CD4-positive, alpha-beta memory T cell (primary cell): ENCODE results near the gene APOL6. TPM values are rescaled to one million over a fixed set of nuclear protein-coding genes. Genes with fewer than 3 reads are reported as not detected.

Source experiments
- CTCF ChIA-PET: fragments of 350-600 bp; sonication (Branson Sonifier 250); formaldehyde crosslinking; loops from one replicate; lab custom pipeline; 2021; ENCODE audit warnings: inconsistent platforms; ENCODE audit not compliant: partially characterized antibody; lab: Charles Lee
- POLR2A ChIA-PET: fragments of 350-600 bp; sonication (Branson Sonifier 250); formaldehyde crosslinking; loops from one replicate; lab custom pipeline; 2021; ENCODE audit not compliant: partially characterized antibody; lab: Charles Lee
- DNase-seq, 5 donors: peaks; one replicate each; pipeline versions ENCODE4 v3.0.0 to v3.0.0-alpha.2; 2020 to 2022; ENCODE audit warnings: mixed read lengths in 1 of 5
- H3K27ac ChIP-seq: one replicate; pipeline ENCODE4 v1.7.0; 2013; ENCODE audit warnings: low read depth, low read length
- H3K27me3 ChIP-seq: 2 replicates; pipeline ENCODE4 v1.7.0; 2013; ENCODE audit warnings: mild to moderate bottlenecking, low read length, moderate library complexity; ENCODE audit not compliant: insufficient read depth
- H3K36me3 ChIP-seq: 2 replicates; pipeline ENCODE4 v1.7.0; 2013; ENCODE audit warnings: mild to moderate bottlenecking, low read length, moderate library complexity; ENCODE audit not compliant: insufficient read depth
- H3K4me1 ChIP-seq: 2 replicates; pipeline ENCODE4 v1.7.0; 2013; ENCODE audit warnings: mild to moderate bottlenecking, low read length, moderate library complexity; ENCODE audit not compliant: insufficient read depth
- H3K4me3 ChIP-seq, 2 donors: one replicate each; pipeline ENCODE4 v1.7.0; 2013; ENCODE audit warnings: low read length in 2 of 2, mild to moderate bottlenecking in 1 of 2
- H3K9me3 ChIP-seq, 2 donors: one replicate each; pipeline ENCODE4 v1.7.0; 2013; ENCODE audit warnings: low read length in 2 of 2, control low read depth in 1 of 2; ENCODE audit not compliant: control insufficient read depth in 1 of 2
- H3K27ac Mint-ChIP-seq, 7 donors: one replicate each; pipeline ENCODE4 v1.8.0; 2020 to 2021; ENCODE audit warnings: mixed read lengths in 7 of 7, mild to moderate bottlenecking in 6 of 7, inconsistent platforms in 3 of 7, moderate library complexity in 3 of 7
- H3K27me3 Mint-ChIP-seq, 2 donors: one replicate each; pipeline ENCODE4 v1.8.0; 2020 to 2021; ENCODE audit warnings: mixed read lengths in 2 of 2
- H3K36me3 Mint-ChIP-seq, 2 donors: one replicate each; pipeline ENCODE4 v1.8.0; 2020 to 2021; ENCODE audit warnings: mixed read lengths in 2 of 2, inconsistent platforms in 1 of 2, mild to moderate bottlenecking in 1 of 2
- H3K4me1 Mint-ChIP-seq, 4 donors: one replicate each; pipeline ENCODE4 v1.8.0; 2020 to 2021; ENCODE audit warnings: mixed read lengths in 4 of 4, mild to moderate bottlenecking in 1 of 4
- H3K4me3 Mint-ChIP-seq, 8 donors: one replicate each; pipeline ENCODE4 v1.8.0; 2020 to 2021; ENCODE audit warnings: mixed read lengths in 8 of 8, mild to moderate bottlenecking in 7 of 8, moderate library complexity in 6 of 8, inconsistent platforms in 3 of 8
- H3K9me3 Mint-ChIP-seq, 8 donors: one replicate each; pipeline ENCODE4 v1.8.0; 2020 to 2021; ENCODE audit warnings: mixed read lengths in 8 of 8, mild to moderate bottlenecking in 5 of 8, inconsistent platforms in 3 of 8, moderate library complexity in 1 of 8
- intact Hi-C: fragments of 100-400 bp; cut with micrococcal nuclease; formaldehyde crosslinking; loops from one replicate; pipeline ENCODE4 v1.15.1; 2023
- polyA plus RNA-seq, 2 donors: library from polyadenylated mRNA; unstranded; fragments of 300-500 nt; fragmentation: Illumina TruSeq; gene quantifications; one replicate each; pipeline ENCODE4 v1.2.3, GENCODE V29; 2021
- total RNA-seq, 2 experiments: library from RNA; stranded (reverse); gene quantifications; one replicate each; pipeline ENCODE4 v1.2.3, GENCODE V29; 2021

The APOL6 gene
- total and polyA plus RNA-seq, 4 experiments from 2014 or later = 8.5 to 52.0 (median 37.3) TPM

GRCh38 chr22:35605369-35605680 lies 42.9 kb upstream of the APOL6 start:
- DNase-seq = no peak
- Mint-ChIP-seq H3K27ac (no peak overlapping the region), H3K4me3 (no peak overlapping the region), H3K36me3 (no peaks in the 10 kb centered on the region), H3K27me3 (peaks cover 15% of the 10 kb centered on the region in 2 donors), H3K4me1 (no peaks in the 10 kb centered on the region), H3K9me3 (no peaks in the 10 kb centered on the region)
- CTCF ChIA-PET = no interaction called here
- intact Hi-C loops = no loop called here
- Histone ChIP-seq H3K4me1 (no peaks in the 10 kb centered on the region), H3K36me3 (no peaks in the 10 kb centered on the region), H3K27me3 (no peaks in the 10 kb centered on the region), H3K9me3 (no peaks in the 10 kb centered on the region), H3K4me3 (no peak overlapping the region), H3K27ac (no peak overlapping the region)
- POLR2A ChIA-PET = no interaction called here

GRCh38 chr22:35605851-35606481 lies 42.3 kb upstream of the APOL6 start:
- H3K4me1 Mint-ChIP-seq = no peaks in the 10 kb centered on the region
- H3K9me3 ChIP-seq = no peaks in the 10 kb centered on the region
- no peak overlapping the region for H3K27ac Mint-ChIP-seq
- CTCF ChIA-PET = no interaction called here
- no peaks in the 10 kb centered on the region for H3K27me3 ChIP-seq
- no peaks in the 10 kb centered on the region for H3K9me3 Mint-ChIP-seq
- no peak overlapping the region for H3K4me3 ChIP-seq
- POLR2A ChIA-PET = no interaction called here
- no peaks in the 10 kb centered on the region for H3K36me3 ChIP-seq
- peaks cover 15 to 17% of the 10 kb centered on the region in 2 donors for H3K27me3 Mint-ChIP-seq
- H3K4me1 ChIP-seq = no peaks in the 10 kb centered on the region
- H3K36me3 Mint-ChIP-seq = no peaks in the 10 kb centered on the region
- no peak for DNase-seq
- intact Hi-C loops = no loop called here
- no peak overlapping the region for H3K27ac ChIP-seq
- H3K4me3 Mint-ChIP-seq = no peak overlapping the region

- Histone ChIP-seq H3K4me3 (no peak overlapping the region), H3K27ac (no peak overlapping the region), H3K4me1 (no peaks in the 10 kb centered on the region), H3K36me3 (no peaks in the 10 kb centered on the region), H3K27me3 (no peaks in the 10 kb centered on the region), H3K9me3 (no peaks in the 10 kb centered on the region)
- DNase-seq = no peak
- H3K9me3 Mint-ChIP-seq = no peaks in the 10 kb centered on the region
- peaks cover 0 to 2% (median under 1%) of the 10 kb centered on the region in 4 donors for H3K4me1 Mint-ChIP-seq
- intact Hi-C loops = no loop called here
- H3K27ac Mint-ChIP-seq = no peak overlapping the region
- H3K4me3 Mint-ChIP-seq = no peak overlapping the region
- ChIA-PET CTCF (no interaction called here), POLR2A (no interaction called here)
- H3K27me3 Mint-ChIP-seq = peaks cover 15 to 17% of the 10 kb centered on the region in 2 donors
- H3K36me3 Mint-ChIP-seq = no peaks in the 10 kb centered on the region
Measured at GRCh38 chr22:35606916-35607315, 41.3 kb upstream of the APOL6 start.

- Histone ChIP-seq H3K4me1 (no peaks in the 10 kb centered on the region), H3K4me3 (no peak overlapping the region), H3K27ac (no peak overlapping the region), H3K27me3 (no peaks in the 10 kb centered on the region), H3K9me3 (no peaks in the 10 kb centered on the region), H3K36me3 (no peaks in the 10 kb centered on the region)
- intact Hi-C loops = no loop called here
- ChIA-PET CTCF (no interaction called here), POLR2A (no interaction called here)
- Mint-ChIP-seq H3K9me3 (no peaks in the 10 kb centered on the region), H3K27ac (no peak overlapping the region), H3K4me3 (no peak overlapping the region), H3K4me1 (peaks cover 0 to 3% (median under 1%) of the 10 kb centered on the region in 4 donors), H3K27me3 (peaks cover 15 to 17% of the 10 kb centered on the region in 2 donors), H3K36me3 (no peaks in the 10 kb centered on the region)
- no peak for DNase-seq
Measured at GRCh38 chr22:35608088-35608487, 40.2 kb upstream of the APOL6 start.

GRCh38 chr22:35609261-35609660 lies 39.0 kb upstream of the APOL6 start:
- H3K4me3 Mint-ChIP-seq = no peak overlapping the region
- intact Hi-C loops = no loop called here
- CTCF ChIA-PET = no interaction called here

GRCh38 chr22:35609761-35610160 lies 38.5 kb upstream of the APOL6 start:
- no peaks in the 10 kb centered on the region for H3K9me3 Mint-ChIP-seq
- Histone ChIP-seq H3K4me1 (no peaks in the 10 kb centered on the region), H3K27ac (no peak overlapping the region), H3K4me3 (no peak overlapping the region), H3K27me3 (no peaks in the 10 kb centered on the region), H3K36me3 (no peaks in the 10 kb centered on the region), H3K9me3 (no peaks in the 10 kb centered on the region)
- no peak overlapping the region for H3K27ac Mint-ChIP-seq
- no peak for DNase-seq
- H3K4me3 Mint-ChIP-seq = no peak overlapping the region
- peaks cover 0 to 3% (median under 1%) of the 10 kb centered on the region in 4 donors for H3K4me1 Mint-ChIP-seq
- H3K36me3 Mint-ChIP-seq = no peaks in the 10 kb centered on the region
- peaks cover 15 to 17% of the 10 kb centered on the region in 2 donors for H3K27me3 Mint-ChIP-seq
- intact Hi-C loops = no loop called here
- ChIA-PET CTCF (no interaction called here), POLR2A (no interaction called here)

More at GRCh38 chr22:35609261-35609660, 39.0 kb upstream of the APOL6 start:
- H3K27me3 ChIP-seq = no peaks in the 10 kb centered on the region
- Mint-ChIP-seq H3K36me3 (no peaks in the 10 kb centered on the region), H3K27ac (no peak overlapping the region), H3K9me3 (no peaks in the 10 kb centered on the region), H3K4me1 (peaks cover 0 to 3% (median under 1%) of the 10 kb centered on the region in 4 donors), H3K27me3 (peaks cover 15 to 17% of the 10 kb centered on the region in 2 donors)
- no peak for DNase-seq
- no peaks in the 10 kb centered on the region for H3K4me1 ChIP-seq
- POLR2A ChIA-PET = no interaction called here
- H3K27ac ChIP-seq = no peak overlapping the region
- no peaks in the 10 kb centered on the region for H3K36me3 ChIP-seq
- no peaks in the 10 kb centered on the region for H3K9me3 ChIP-seq
- no peak overlapping the region for H3K4me3 ChIP-seq

- Mint-ChIP-seq H3K36me3 (no peaks in the 10 kb centered on the region), H3K27me3 (peaks cover 15 to 17% of the 10 kb centered on the region in 2 donors), H3K4me1 (peaks cover 0 to 5% (median 4%) of the 10 kb centered on the region in 4 donors), H3K27ac (no peak overlapping the region), H3K4me3 (no peak overlapping the region), H3K9me3 (no peaks in the 10 kb centered on the region)
- CTCF ChIA-PET = no interaction called here
- no peaks in the 10 kb centered on the region for H3K36me3 ChIP-seq
- intact Hi-C loops = no loop called here
- no peaks in the 10 kb centered on the region for H3K27me3 ChIP-seq
- peaks cover under 1% of the 10 kb centered on the region for H3K4me1 ChIP-seq
- POLR2A ChIA-PET = no interaction called here
- no peak overlapping the region for H3K4me3 ChIP-seq
- H3K27ac ChIP-seq = no peak overlapping the region
- no peaks in the 10 kb centered on the region for H3K9me3 ChIP-seq
- no peak for DNase-seq
Measured at GRCh38 chr22:35610741-35611140, 37.5 kb upstream of the APOL6 start.
